Stimulated activated CD8-positive, alpha-beta memory T cell treated with anti-CD3 and anti-CD28 coated beads, Interleukin-15, amount 100 ng/mL, for 4 hours (primary cell): ENCODE data around the gene KCNC3.

Source experiments
- DNase-seq, 2 donors: peaks; one replicate each; pipeline ENCODE4 v3.0.0-alpha.2; 2020; ENCODE audit warnings: low read depth in 2 of 2

Gene KCNC3

DNA sequence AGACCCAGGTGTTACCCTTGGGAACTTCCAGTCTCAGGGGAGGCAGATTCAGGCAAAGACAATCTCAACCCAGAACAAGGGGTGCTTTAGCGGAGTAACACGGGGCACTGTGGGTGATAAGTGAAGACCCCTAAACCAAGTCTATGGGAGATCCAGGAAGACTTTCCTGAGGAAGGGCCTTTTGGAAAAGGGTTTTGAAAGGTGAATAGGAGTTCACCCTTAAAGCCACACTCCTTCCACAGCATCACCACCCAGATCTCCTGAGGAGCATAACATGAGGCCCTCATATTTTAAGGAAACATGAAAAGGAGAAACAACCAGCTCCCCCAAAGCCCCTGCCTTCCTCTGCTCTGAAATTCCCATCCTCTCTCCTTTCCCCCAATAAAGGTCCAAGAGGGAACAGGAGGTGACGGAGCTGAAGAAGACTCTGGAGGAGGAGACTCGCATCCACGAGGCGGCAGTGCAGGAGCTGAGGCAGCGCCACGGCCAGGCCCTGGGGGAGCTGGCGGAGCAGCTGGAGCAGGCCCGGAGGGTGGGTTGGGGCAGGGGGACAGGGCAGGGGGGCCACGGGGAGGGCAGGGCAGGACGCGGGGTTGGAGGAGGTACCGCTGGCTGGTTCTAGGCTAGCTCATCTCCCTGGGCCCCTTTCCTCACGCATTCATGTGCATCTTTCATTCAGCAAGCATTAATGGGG lies 52.7 kb downstream of the KCNC3 start:
- no peak for DNase-seq

DNA sequence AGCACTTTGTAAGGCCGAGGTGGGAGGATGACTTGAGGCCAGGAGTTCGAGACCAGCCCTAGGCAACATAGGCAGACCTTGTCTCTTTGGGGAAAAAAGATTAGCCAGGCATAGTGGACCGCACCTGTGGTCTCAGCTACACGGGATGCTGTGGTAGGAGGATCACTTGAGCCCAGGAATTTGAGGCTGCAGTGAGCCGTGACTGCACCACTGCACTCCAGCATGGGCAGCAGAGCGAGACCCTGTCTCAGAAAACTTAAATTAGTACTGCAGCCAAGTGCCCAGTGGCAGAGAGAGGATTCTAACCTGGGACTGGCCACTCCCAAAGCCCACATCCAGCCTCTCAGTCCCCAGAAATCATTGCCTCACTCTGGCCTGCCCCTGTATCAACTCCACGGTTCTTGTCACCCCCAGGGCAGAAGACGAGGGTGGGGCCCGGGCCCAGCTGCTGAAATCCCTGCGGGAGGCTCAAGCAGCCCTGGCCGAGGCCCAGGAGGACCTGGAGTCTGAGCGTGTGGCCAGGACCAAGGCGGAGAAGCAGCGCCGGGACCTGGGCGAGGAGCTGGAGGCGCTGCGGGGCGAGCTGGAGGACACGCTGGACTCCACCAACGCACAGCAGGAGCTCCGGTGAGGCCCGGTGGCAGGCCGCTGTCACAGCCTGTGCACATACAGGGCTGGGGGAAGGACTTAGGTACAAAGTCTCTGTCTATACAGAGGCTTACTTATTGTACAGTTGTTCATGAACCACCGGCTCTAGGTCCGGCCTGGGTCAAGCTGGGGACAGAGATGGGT lies 53.4 kb downstream of the KCNC3 start:
- DNase-seq: no peak

DNA sequence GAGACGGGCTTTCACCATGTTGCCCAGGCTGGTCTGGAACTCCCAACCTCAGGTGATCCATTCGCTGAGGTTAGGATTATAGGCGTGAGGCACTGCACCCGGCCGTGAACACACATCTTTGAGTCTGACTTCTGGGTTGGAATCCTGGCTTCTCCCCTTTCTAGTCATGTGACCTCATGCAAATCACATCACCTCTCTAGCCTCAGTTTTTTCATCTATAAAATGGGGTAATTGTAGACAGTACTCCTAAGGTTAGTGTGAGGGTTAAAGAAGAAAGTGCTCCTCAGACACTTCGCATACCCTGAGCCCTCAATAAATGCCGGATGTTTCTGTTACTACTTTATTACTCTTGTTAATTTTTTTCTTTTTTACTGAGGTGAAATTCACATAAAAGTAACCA lies 55.4 kb downstream of the KCNC3 start:
- DNase-seq: no peak

DNA sequence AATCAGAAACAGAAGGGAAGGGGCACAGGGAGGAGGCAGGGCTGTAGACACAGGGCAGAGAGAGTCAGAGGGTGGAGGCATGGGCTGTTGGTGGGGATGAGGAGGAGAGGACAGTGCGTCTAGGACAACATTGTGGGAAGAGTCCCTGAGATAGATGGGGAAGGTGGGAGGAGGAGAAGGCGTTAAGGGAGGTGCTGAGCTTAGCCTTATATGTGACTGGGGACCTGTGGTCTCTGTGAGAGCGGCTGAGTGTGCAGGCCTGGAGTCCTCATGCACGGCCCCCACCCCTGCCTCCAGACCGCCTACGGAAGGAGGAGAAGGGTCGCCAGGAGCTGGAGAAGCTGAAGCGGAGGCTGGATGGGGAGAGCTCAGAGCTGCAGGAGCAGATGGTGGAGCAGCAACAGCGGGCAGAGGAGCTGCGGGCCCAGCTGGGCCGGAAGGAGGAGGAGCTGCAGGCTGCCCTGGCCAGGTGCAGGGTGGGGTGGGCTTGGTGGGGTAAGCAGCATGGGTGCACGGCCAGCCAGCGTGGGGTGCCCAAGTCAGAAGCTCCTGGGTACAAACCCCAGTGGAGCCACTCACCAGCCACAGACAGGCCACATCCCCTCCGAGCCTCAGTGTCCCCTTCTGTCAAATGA lies 56.8 kb downstream of the KCNC3 start:
- DNase-seq: no peak

DNA sequence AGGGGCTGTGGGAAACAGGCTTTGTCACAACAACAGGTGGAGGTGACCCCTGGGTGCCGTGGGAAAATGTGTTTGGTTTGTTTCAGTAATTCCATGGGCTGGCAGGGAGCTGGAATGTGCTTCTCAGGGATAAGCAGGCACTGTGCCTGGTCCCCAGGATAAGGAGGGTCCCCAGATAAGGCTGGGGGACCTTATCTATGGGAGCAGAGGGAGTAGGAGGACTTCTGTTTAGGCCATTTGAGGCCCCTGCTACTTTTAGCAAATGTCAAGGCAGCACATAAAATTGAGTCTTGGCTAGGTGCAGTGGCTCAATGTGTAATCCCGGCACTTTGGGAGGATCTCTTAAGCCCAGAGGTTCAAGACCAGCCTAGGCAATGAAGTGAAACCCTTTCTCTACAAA lies 59.5 kb downstream of the KCNC3 start:
- DNase-seq: no peak

DNA sequence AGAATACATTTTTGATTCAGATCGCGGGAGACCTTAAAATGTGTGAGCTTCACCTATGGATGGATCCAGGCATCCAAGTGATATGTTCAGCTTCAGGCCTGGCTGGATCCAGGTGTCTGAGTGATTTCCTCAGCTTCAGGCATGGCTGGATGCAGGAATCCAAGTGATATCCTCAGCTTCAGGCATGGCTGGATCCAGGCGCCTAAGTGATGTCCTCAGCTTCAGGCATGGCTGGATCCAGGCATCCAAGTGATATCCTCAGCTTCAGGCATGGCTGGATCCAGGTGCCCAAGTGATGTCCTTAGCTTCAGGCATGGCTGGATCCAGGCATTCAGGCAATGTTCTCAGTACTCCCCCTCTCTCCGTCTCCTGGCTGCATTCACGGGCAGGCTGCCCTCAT lies 60.7 kb downstream of the KCNC3 start:
- no peak for DNase-seq

DNA sequence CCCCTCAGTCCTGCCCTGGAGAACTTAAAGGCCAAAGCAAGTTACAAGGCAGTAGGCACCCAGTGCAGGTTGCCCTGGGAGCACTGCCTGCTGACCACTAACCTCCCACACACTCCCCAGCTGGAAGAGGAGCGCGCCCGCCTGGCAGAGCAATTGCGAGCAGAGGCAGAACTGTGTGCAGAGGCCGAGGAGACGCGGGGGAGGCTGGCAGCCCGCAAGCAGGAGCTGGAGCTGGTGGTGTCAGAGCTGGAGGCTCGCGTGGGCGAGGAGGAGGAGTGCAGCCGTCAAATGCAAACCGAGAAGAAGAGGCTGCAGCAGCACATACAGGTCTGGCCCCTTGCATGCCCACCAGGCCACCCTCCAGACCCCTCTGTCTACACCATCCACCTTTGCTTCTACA lies 61.1 kb downstream of the KCNC3 start:
- DNase-seq: no peak

DNA sequence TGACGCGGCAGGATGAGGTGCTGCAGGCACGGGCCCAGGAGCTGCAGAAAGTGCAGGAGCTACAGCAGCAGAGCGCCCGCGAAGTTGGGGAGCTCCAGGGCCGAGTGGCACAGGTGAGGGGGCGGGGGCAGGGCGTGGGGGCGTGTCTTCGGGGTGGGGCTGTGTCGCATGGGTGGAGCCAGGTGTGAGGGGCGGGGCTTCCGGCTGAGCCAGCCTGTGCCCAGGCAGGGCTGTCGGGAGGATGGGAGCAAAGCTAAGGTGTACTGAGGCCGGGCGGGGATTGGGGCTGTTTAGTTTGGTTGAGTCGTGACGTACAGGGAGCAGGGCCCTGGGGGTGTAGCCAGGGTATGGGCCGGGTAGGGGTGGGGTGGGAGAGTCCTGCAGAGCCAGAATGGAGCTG lies 62.3 kb downstream of the KCNC3 start:
- no peak for DNase-seq

DNA sequence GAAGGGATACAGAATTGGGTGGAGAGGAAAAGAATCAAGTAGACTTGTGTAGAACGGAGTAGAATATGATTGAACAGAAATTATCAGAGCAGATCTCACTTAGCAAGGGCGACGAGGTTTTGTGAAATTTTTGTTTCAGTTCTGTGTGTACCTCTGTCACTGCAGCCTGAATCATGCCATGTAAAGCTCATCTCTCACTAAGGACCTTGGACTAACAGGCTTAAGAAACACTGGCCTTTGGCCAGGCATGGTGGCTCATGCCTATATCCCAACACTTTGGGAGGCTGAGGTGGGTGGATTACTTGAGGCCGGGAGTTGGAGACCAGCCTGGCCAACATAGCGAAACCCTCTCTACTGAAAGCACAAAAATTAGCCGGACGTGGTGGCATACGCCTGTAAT lies 63.1 kb downstream of the KCNC3 start:
- no peak for DNase-seq

DNA sequence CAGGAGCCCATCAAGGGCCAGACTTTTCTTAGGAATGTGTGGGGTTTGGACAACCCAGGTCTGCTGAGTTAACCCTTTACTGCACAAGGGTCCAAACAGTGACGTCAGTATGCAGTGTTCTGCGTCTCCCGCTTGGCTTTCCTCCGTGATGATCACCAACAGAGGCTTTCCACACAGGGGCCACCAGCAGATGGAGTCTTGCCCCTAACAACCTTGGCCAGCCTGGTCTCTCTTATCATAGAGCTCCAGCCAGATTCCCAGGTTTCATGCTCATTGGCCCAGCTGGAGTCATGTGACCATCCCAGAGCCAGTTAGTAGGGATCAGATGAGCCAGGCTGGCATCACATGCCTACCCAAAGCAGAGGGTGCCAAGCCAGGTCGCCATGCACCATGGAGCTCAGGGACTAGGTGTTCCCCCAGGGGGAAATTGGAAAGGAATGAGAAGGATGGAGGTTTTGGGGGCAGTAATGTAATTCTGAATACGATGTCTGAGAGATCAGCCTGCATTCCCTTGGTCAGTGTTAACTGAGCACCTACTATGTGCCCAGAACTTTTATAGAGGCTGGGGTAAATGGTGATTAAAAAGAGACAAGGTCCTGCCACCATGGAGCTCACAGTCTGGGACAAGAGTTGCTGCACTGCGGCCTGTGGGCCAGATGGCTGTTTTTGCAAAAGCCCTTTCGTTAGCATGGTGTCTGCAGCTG lies 64.5 kb downstream of the KCNC3 start:
- DNase-seq: no peak

DNA sequence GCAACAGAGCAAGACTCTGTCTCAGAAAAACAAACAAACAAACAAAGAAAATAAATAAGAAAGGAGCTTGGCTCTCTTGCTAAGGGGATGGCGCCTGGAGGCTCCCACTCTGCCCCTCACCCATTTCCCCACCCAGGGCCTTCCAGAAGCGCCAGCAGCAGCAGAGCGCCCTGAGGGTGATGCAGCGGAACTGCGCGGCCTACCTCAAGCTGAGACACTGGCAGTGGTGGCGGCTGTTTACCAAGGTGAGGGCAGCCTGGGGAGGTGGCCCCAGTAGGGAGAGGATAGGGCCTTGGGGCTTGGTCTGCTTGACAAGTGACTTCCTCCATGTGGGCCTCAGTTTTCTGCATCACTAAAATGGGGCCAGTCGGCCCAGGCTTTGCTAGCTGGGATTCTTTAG lies 66.0 kb downstream of the KCNC3 start:
- no peak for DNase-seq
